GM04504 (cell line): ENCODE measurements around the gene COMMD1.

Source experiments
- DNase-seq: peaks from one replicate; pipeline ENCODE4 v3.0.0-alpha.2; 2012; ENCODE audit warnings: low read depth

Gene COMMD1

GRCh38 chr2:62180975-62181374, 275.5 kb downstream of the COMMD1 start:
- no peak for DNase-seq

GRCh38 chr2:62181843-62182242, 276.4 kb downstream of the COMMD1 start:
- DNase-seq: no peak

- no peak for DNase-seq
These were observed 279.2 kb downstream of the COMMD1 start for GRCh38 chr2:62184512-62185230.
